ENCODE results near the gene COL18A1. TPM values are rescaled to one million over a fixed set of nuclear protein-coding genes. Genes with fewer than 3 reads are reported as not detected.

The COL18A1 gene
- total RNA-seq, 1 experiment from 2014 or later: 353 TPM

DNA sequence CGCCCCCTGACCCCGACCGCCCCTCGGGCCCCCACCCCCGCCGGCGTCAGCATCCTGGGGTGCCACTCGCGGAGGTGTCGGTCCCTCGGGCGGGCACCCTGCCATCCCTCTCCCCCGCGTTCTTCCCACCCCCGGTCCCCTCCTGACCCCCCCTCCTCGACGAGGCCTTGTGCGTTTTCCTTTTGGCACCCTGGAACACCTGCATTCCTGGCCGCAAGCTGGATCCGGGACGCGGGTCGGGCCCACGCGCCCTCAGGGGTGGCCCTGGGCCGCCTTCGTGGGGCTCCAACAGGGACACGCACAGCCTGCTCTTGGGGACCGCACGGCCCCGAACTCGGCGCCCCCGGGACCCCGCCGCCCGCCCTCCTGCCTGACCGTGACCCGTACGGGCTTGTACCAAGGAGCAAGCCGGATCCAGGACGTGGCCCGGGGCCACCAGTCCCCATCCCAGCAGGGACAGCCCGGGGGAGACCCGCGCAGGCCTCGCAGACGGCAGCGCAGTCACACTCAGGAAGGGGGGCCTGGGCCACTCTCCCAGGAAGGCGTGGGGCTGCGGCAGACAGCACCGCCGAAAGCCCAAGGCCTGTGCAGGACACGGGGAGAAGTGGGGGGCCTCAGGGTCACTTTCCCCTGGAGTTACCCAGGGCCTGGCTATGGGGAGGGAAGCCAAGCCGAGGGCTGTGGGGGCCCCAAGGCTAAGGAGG, 137.9 kb downstream of the COL18A1 start:
- DNase-seq (ENCODE audit: low spot score): no peak
- in situ Hi-C loops (cut with HindIII; ENCODE audit: low sequenced_read_pairs): no loop called here

DNA sequence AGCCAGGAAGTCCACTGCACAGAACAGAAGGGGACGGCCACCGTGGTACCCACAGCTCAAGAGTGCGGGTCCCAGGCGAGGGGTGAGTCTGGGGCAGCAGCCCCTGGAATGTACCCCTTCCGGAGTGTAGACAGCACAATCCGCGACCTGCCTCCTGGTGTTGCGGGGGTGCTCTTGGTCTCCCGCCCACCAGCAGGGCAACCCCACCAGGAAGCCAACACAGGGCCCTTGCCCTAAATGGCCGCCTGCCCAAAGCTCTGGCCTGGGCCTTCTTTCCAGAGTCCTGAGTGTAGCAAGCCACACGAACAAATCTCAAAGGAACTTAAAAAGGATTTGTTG, 138.4 kb downstream of the COL18A1 start:
- in situ Hi-C loops (cut with HindIII; ENCODE audit: low sequenced_read_pairs): no loop called here
- no peak for DNase-seq (ENCODE audit: low spot score)

DNA sequence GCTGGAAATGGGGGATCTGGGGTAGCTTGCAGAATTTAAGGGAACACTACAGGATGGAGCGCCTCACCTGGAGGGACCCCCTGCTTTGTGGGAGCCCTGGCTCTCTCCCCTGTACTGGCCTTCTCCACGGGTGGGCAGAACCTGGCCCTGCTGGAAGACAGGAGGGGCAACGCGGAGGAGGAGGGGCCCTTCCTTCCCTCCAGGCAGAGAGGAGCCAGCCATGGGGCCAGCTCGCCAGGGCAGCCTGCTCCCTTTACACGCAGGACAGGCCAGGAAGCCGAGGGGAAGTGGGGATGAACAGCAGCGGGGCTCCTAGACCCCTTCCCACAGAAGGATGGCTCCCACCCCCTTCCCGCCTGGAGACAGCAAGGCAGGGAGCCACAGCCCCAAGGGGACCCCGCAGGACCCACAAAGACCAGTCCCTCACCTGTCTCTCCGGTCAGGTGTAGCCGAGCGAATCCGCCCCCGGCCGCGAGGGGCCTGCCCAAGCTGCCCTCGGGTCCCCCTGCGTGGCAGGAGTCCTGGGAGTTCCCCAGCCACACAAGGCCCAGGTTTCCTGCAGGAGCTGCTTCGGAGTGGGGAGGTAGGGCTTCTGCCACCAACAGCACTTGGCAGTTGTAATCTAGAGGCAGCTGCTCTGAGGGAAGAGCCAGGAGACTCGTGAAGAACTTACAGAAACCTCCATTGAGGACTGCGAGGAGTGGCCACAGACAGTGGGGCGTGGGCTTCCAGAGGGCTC, 138.9 kb downstream of the COL18A1 start:
- peak; percentile 47 for DNase-seq (ENCODE audit: low spot score)
- in situ Hi-C loops (cut with HindIII; ENCODE audit: low sequenced_read_pairs): no loop called here

DNA sequence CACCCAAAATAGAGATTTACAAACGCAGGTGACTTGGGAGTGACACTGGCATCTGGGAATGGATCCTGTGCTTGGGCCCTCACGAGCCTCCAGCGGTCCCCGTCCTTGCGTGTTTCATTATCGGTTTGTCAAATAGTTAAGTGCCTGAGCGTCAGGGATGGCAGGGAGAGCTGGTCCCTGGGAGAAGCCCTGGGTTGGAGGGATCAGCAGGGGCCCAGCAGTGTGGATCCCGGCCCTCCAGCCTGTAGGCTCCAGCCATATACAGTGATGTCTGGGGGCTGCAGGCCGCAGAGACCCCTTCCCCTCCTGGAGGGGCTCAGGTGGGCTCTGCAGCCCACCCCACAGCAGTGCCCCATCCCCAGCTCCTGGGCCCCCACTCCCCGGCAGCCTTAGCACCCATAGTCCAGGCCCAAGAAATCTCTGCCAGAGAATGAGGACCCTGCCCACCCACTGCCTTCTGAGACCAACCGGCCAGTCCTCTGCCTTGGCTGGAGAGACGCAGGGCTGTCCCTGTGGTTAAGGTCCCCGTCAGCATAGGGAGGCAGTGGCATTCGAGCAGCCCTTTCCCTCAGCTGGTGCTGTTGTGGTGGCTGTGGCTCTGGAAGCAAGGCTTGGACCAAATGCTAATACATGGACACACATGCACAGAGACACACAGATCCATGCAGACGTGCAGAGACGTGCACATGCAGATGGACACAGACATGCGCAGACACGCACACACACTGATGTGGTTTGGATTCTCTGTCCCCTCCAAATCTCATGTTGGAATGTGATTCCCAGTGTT, 139.7 kb downstream of the COL18A1 start:
- in situ Hi-C loops (cut with HindIII; ENCODE audit: low sequenced_read_pairs): no loop called here
- DNase-seq (ENCODE audit: low spot score): no peak

DNA sequence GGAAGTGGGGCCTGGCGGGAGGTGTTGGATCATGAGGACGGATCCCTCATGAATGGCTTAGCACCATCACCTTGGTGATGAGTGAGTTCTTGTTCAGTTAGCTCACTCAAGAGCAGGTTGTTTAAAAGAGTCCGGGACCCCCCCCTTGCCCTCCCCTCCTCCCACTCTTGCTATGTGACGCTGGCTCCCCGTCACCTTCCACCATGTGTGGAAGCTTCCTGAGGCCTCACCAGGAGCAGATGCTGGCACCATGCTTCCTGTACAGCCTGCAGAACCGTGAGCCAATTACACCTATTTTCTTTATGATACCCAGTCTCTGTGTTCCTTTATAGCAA, 140.2 kb downstream of the COL18A1 start:
- in situ Hi-C loops (cut with HindIII; ENCODE audit: low sequenced_read_pairs): no loop called here
- no peak for DNase-seq (ENCODE audit: low spot score)

DNA sequence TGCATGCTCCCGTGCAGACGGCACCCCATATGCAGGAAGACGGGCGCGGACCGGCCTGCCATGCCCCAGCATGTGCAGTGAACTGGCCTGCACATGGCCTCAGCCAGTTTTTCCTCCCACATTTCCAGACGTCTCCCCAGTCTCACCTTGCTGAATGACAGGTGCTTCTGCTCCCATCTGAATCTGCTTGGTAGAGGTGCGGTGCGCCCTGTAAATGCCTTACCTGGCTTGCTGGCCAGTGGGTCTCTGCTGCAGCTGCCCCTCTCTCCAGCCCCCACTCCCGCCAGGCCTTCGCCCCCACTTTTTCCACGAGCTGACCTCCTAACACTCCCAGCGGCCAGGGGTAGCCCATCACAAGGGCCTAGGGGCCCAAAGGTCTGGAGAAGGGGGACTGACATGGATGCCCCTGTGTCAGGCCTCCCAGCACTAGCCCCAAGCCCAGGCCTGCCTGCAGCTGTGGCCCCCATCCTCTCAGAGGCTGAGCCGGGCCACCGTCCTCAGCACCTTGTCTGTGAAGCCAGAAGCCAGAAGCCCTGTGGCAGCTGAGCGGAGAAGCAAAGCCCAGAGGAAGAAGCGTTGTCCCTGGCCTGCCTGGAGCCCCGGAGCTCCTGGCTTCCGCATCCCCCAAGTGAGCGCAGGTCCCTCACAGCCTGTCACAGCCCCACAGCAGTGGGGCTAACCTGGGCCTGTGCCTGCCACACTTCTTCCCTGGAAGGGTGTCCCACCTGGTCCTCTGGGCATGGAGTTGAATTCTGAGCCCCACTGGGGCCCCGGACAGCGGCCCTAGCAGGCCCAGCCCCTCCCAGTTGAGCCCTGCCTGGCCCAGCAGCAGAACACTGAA, 140.9 kb downstream of the COL18A1 start:
- DNase-seq (ENCODE audit: low spot score): no peak
- in situ Hi-C loops (cut with HindIII; ENCODE audit: low sequenced_read_pairs): no loop called here

DNA sequence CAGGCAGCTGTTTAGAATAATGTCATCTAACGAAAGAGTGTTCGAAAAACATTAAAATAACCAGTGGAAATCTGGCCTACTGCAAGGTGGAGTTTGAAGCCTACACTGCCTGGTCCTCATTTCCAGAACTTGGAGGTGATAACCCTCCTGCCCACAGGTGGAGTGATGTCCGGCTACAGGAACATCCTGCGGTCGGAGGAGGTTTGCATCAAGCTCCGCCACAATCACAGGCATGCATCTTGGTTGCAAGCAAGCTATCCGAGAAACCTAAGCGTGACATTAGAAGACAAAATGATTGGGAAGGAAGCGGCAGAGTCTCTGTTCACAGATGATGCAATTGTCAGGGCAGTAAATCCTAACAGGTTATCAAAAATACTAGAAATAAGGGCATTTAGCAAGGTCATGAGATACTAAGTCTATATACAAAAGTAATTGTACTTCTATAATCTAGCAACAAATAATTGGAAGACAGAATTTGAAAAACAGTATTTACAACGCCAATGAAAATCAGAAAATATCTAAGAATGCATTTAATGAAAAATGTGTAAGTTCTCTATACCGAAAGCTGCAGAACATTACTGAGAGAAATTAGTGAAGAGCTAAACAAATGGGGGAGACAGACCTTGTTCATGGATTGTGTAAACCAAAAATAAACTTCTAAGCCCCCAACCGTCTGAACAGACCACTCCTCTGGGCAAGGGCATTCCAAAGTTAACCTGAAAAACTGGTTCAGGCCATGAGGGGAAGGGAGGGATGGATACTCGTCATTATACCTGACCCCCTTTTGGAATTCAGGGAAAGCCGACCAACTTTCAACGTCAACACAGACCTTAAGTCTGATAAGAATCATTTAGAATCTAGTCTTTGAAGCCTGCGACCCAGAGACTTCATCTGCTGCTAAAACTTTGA, 141.9 kb downstream of the COL18A1 start:
- in situ Hi-C loops (cut with HindIII; ENCODE audit: low sequenced_read_pairs): no loop called here
- DNase-seq (ENCODE audit: low spot score): no peak

DNA sequence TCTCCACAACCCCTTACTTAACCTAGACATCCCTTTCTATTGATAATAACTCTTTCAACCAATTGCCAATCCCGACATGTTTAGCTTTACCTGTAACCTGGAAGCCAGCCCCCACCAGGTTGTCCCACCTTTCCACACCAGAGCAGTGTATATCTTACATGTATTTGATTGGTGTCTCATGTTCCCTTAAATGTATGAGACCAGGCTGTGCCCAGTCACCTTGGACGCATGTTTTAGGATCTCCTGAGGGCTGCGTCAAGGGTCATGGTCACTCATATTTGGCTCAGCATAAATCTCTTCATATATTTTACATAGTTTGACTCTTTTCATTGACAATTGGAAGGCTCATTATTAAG, 142.6 kb downstream of the COL18A1 start:
- in situ Hi-C loops (cut with HindIII; ENCODE audit: low sequenced_read_pairs): no loop called here
- no peak for DNase-seq (ENCODE audit: low spot score)

DNA sequence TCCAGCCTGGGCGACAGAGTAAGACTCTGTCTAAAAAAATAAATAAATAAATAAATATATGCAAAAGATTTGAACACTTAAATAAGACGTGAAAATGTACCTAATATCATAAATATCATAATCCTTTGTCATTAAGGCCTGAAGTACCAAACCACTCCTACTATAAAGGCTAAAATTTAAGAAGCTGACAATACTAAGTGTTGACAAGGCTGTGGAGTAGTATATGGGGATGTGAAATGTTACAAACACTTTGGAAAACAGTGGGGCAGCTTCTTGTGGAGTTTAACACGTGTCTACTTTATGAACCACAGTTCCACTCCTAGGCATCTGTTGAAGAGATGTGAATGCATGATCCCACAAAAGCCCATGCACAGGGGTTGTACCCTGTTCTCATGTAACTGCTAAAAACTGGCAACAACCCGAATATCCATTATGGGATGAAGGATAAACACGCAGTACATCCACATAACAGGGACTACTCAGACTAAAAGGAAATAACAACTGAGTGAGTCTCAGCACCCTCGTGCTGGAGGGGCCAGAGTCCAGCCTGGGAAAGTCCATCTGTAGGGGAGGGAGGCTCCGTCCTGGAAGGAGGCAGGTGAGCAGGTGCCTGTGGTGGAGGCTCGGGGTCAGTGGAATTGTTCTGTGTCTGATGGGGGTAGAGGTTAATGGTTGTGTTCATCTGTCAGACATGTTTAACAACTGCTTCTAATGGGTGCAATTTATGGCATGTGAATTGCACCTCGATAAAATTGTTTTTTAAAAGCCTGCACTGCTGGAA, 143.9 kb downstream of the COL18A1 start:
- no peak for DNase-seq (ENCODE audit: low spot score)
- in situ Hi-C loops (cut with HindIII; ENCODE audit: low sequenced_read_pairs): no loop called here

DNA sequence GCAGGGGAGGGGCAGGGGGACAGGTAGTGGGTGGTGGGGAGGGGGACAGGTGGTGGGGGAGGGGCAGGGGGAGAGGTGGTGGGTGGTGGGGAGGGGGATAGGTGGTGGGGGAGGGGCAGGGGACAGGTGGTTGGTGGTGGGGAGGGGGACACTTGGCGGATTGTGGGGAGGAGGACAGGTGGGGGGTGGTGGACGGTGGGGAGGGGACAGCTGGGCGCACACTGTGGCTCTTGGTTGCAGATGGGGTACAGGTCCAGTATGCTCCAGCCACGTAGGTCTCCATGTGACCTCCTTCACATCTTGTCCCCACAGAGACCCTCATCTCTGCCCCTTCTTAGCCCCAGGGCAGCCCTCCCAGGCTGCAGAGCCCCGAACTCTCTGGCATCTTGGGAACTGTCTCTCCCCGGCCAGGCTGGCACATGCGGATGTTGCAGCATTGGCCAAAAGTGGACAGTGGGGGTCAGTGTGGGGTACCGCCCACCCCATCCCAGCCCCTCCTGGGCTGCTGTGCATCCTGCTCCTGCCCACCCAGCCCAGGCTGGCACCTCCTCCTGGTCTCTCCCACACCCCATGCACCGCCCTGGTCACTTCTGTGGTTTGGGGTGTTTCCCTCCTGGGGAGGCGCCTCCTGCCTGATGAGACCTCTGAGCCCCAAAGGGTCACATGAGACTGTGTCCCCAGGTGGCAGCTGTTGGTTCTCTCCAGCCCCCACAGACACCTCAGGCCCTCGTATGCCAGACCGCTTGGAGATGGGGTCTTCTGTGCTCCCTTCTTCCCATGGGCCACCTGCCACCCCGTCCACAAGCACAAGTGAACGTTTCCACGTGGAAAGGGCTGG, 144.9 kb downstream of the COL18A1 start:
- in situ Hi-C loops (cut with HindIII; ENCODE audit: low sequenced_read_pairs): no loop called here
- DNase-seq (ENCODE audit: low spot score): no peak

DNA sequence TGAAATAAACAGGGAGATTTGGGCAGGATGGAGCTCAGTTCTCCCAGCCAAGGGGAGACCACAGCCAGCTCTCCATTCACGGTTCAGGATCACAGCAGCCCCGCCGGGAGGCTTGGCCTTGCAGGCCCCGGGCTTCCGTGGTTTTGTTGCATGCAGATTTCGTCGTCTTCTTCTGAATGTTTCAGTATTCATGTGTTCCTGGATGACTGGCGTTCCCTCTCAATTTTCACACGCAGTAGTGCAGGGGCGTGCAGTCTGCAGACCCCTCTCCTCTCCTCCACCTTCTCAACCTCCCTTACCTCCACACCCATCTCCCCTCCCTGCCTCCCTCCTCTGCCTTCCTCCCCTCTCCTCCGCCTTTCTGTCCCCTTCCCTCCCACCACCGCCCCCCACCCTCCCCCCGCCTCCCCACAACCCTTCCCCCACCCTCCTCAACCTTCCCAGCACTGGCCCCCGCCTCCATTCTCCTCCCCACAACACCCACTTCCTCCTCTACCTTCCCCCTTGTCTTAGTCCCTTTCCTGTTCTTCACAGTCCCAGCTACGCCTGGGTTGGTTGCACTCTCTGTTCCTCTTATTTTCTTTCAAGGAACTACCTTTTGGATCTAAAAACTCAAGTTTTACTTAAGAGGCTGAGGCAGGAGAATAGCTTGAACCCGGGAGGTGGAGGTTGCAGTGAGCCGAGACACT, 145.7 kb downstream of the COL18A1 start:
- no peak for DNase-seq (ENCODE audit: low spot score)
- in situ Hi-C loops (cut with HindIII; ENCODE audit: low sequenced_read_pairs): no loop called here

DNA sequence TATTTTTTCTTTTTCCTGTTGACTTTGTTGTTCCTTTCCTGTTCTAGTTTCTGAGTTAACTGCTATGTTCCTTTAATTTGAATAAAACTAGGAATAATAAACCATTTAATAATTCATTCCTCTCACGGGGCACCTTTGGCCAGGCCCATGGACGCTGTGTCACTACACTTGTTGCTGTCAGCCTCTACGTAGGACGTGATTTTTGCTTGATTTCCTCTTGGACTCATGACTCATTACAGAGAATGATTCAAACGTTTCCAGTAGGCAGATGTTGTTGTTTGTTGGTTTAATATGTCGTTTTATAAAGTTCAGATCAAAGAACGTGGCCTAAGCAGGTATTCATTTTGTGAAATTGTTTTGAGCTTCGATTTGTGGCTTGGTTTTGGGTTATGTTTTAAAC, 146.4 kb downstream of the COL18A1 start:
- DNase-seq (ENCODE audit: low spot score): no peak
- in situ Hi-C loops (cut with HindIII; ENCODE audit: low sequenced_read_pairs): no loop called here

DNA sequence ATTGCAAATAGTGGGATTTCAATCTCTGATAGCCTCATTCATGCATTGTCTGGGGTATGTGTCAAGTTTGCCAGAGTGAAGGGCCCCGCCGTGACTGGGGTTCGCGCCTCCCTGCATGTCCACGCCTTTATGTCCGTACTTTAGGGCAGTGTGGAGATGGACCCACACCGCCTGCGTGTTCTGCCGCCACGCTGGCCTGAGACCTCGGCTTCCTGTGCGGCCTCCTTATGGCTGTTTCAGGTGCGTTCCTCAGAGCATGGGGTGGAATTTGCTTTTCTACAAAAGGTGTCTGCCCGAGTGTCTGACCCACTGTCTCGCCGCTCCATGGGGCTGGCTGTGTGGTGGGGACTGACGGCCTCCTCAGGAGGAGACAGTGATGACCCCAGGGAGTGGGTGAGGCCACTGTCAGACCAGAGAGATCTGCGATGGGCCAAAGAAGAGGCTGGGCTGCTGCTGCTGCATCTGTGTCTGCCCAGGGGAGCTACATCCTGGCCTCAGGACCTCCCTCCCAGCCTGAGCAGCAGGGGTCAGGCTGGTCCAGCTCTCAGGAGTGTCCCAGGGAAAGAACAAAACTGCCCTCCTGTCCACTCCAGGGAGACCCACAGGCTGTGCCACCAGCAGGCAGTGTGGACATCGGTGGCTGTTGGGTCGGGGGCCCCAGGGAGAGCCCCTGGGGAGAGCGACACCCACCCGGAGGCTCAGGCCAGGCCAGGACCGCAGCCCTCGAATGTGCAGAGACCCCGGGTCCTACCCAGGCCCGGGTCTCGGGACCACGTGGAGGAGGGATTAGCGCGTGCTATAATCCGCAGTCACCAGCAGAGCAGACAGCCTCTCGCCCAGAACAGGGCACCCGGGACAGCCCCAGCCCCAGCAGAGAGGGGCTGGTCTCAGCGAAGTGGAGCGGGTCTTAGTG, 147.1 kb downstream of the COL18A1 start:
- DNase-seq (ENCODE audit: low spot score): no peak
- in situ Hi-C loops (cut with HindIII; ENCODE audit: low sequenced_read_pairs): no loop called here

DNA sequence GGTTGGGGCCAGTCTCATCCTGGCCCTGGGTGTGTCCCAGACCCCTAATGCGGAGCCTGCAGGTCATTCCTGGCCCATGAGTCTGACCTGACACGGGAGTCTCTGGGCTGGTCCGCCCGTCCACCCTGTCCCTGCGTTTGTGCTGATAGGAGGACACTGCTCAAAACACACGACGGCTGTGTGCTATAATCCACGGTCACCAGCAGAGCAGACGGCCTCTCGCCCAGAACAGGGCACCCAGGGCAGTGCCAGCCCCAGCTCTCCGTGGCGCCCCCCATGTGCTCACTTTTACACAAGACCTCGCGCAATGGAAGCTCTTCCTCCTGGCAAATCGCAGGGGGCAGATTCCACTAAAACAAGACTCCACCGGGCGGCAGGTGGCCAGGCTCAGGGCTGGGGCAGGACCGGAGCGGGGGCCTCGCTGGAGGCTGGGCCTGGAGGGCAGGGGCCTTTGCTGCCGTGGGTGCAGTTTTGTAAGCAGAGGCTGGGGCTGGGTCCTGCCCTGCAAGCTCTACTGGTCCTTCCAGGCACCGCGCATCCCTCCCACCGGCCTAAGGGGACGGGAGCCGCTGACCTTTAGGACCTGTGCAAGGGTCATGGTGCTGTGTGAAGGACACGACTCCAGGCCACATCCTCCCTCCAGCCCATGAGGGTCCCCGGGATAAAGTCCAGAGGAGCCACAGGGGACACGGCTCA, 147.9 kb downstream of the COL18A1 start:
- DNase-seq (ENCODE audit: low spot score): no peak
- in situ Hi-C loops (cut with HindIII; ENCODE audit: low sequenced_read_pairs): no loop called here
